Smooth muscle cell (in vitro differentiated cells): Measurements from ENCODE around the gene OPCML. TPM values are rescaled to one million over a fixed set of nuclear protein-coding genes. Genes with fewer than 3 reads are reported as not detected.

Experiments
- DNase-seq: peaks from one replicate; lab custom pipeline; 2025; ENCODE audit not compliant: unreplicated experiment; lab: John Stamatoyannopoulos, UW
- H2AFZ ChIP-seq: fragments of 200-600 bp; sonication (generic); 2 replicates; pipeline ENCODE4 v1.6.0; 2016; ENCODE audit warnings: antibody characterized with exemption, low read depth, mild to moderate bottlenecking
- H3F3A ChIP-seq: fragments of 200-600 bp; sonication (generic); 2 replicates; pipeline ENCODE4 v1.6.0; 2017; ENCODE audit warnings: antibody characterized with exemption, low read depth
- H3K27ac ChIP-seq: fragments of 200-600 bp; sonication (generic); 2 replicates; pipeline ENCODE4 v1.5.1; 2016; ENCODE audit warnings: low read depth, mild to moderate bottlenecking
- H3K27me3 ChIP-seq: fragments of 200-600 bp; sonication (generic); 2 replicates; pipeline ENCODE4 v1.6.1; 2016; ENCODE audit warnings: low read depth, mild to moderate bottlenecking
- H3K36me3 ChIP-seq: fragments of 200-600 bp; sonication (generic); 2 replicates; pipeline ENCODE4 v1.5.1; 2016; ENCODE audit warnings: low read depth
- H3K4me1 ChIP-seq: fragments of 200-600 bp; sonication (generic); 2 replicates; pipeline ENCODE4 v1.5.1; 2016; ENCODE audit warnings: low read depth
- H3K4me2 ChIP-seq: fragments of 200-600 bp; sonication (generic); 2 replicates; pipeline ENCODE4 v1.6.0; 2016; ENCODE audit warnings: mild to moderate bottlenecking
- H3K4me3 ChIP-seq: fragments of 200-600 bp; sonication (generic); 2 replicates; pipeline ENCODE4 v1.5.1; 2016; ENCODE audit warnings: mild to moderate bottlenecking
- H3K79me2 ChIP-seq: fragments of 200-600 bp; sonication (generic); 2 replicates; pipeline ENCODE4 v1.6.0; 2016; ENCODE audit warnings: low read depth, mild to moderate bottlenecking
- H3K9ac ChIP-seq: fragments of 200-600 bp; sonication (generic); 2 replicates; pipeline ENCODE4 v1.6.0; 2016; ENCODE audit warnings: low read depth
- H3K9me3 ChIP-seq: fragments of 200-600 bp; sonication (generic); replicated peaks from 2 replicates; pipeline ENCODE4 v1.5.1; 2016; ENCODE audit warnings: low read depth
- H4K20me1 ChIP-seq: fragments of 200-600 bp; sonication (generic); 2 replicates; pipeline ENCODE4 v1.6.0; 2016; ENCODE audit warnings: low read depth
- CTCF ChIP-seq: fragments of 200-600 bp; sonication (generic); IDR thresholded peaks from 2 replicates; pipeline ENCODE4 v1.5.1; 2017; ENCODE audit warnings: borderline replicate concordance, mild to moderate bottlenecking, antibody characterized with exemption; ENCODE audit not compliant: insufficient read depth, poor library complexity, severe bottlenecking
- WGBS: methylation state at CpG from one replicate; pipeline ENCODE4 v1.1.7; 2016; ENCODE audit warnings: low lambda C conversion rate; 5-methylcytosine and 5-hydroxymethylcytosine counted together
- polyA plus RNA-seq: library from polyadenylated mRNA; unstranded; fragments of >200 nt; fragmentation: Nextera tagmentation; extraction: Ambion mirVana; gene quantifications from 2 replicates; pipeline ENCODE4 v1.2.1, GENCODE V29; 2016
- total RNA-seq: library from RNA; depleted of rRNA; stranded (reverse); fragments of >200 nt; gene quantifications from 2 replicates; pipeline ENCODE4 v1.2.3, GENCODE V29; 2014

The OPCML gene
- total and polyA plus RNA-seq, 2 experiments from 2014 or later, result 0.42 to 0.58 TPM

- Histone ChIP-seq H3K27me3 (no peaks in the 10 kb centered on the region), H3K4me2 (no peak overlapping the region), H3K9me3 (no peaks in the 10 kb centered on the region), H4K20me1 (no peaks in the 10 kb centered on the region), H3K79me2 (no peaks in the 10 kb centered on the region), H3F3A (no peaks in the 10 kb centered on the region), H3K4me1 (no peaks in the 10 kb centered on the region), H3K9ac (no peak overlapping the region), H3K4me3 (no peak overlapping the region), H2AFZ (no peak overlapping the region), H3K27ac (no peak overlapping the region), H3K36me3 (no peaks in the 10 kb centered on the region)
- 57% methylated on average over 2 of the region's 2 CpGs for WGBS
- no peak for DNase-seq
- TF ChIP-seq CTCF, result no peak
Observed at GRCh38 chr11:132475026-132475425, 1057.3 kb downstream of the OPCML start.

- H3K27me3 ChIP-seq, result peaks cover 15% of the 10 kb centered on the region
- no peak for TF ChIP-seq CTCF
- no peaks in the 10 kb centered on the region for H3K9me3 ChIP-seq
- H4K20me1 ChIP-seq, result no peaks in the 10 kb centered on the region
- H3K27ac ChIP-seq, result no peak overlapping the region
- H3F3A ChIP-seq, result no peaks in the 10 kb centered on the region
- no peak overlapping the region for H3K4me2 ChIP-seq
- H3K79me2 ChIP-seq, result no peaks in the 10 kb centered on the region
- no peaks in the 10 kb centered on the region for H3K36me3 ChIP-seq
- WGBS, result 79% methylated on average over 6 of the region's 6 CpGs
- no peak overlapping the region for H3K9ac ChIP-seq
- DNase-seq, result no peak
- H3K4me3 ChIP-seq, result no peak overlapping the region
- H2AFZ ChIP-seq, result no peak overlapping the region
- no peaks in the 10 kb centered on the region for H3K4me1 ChIP-seq
Observed at GRCh38 chr11:132472411-132473172, 1059.7 kb downstream of the OPCML start.

DNA sequence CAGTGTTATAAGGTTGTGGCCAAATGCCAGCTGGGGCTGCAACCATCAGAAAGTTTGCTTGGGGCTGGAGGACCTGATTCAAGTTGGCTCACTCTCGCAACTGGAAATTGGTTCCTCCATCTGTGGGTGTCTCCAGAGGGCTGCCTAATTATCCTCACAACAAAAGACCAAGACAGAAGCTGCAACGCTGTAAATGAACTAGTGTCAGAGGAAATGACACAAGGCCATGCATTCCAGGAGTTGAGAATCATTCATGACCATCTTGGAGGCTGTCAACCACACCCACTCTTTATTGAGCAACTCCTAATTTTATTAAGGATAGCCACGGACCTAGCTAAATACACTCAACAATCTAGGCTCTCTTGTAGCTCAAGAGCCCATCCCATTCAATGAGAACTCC is 1060.8 kb downstream of the OPCML start:
- Histone ChIP-seq H2AFZ (no peak overlapping the region), H3K27ac (no peak overlapping the region), H3K9ac (no peak overlapping the region)

More for the DNA sequence above, 1060.8 kb downstream of the OPCML start:
- peaks cover 19% of the 10 kb centered on the region for H3K27me3 ChIP-seq
- H3K4me1 ChIP-seq, result no peaks in the 10 kb centered on the region
- H3K79me2 ChIP-seq, result no peaks in the 10 kb centered on the region
- H3K36me3 ChIP-seq, result no peaks in the 10 kb centered on the region
- 49% methylated on average over 3 of the region's 3 CpGs for WGBS
- DNase-seq, result no peak
- no peaks in the 10 kb centered on the region for H4K20me1 ChIP-seq
- no peak for TF ChIP-seq CTCF
- no peak overlapping the region for H3K4me2 ChIP-seq
- no peaks in the 10 kb centered on the region for H3K9me3 ChIP-seq
- H3F3A ChIP-seq, result no peaks in the 10 kb centered on the region
- H3K4me3 ChIP-seq, result no peak overlapping the region
